ENCODE data around the gene TTLL10.
"Not testable (repeated sequence)": the region's sequence is repeated elsewhere in the genome, so short reads cannot be mapped to it uniquely, and the experiment has no call there.

TTLL10 gene

DNA sequence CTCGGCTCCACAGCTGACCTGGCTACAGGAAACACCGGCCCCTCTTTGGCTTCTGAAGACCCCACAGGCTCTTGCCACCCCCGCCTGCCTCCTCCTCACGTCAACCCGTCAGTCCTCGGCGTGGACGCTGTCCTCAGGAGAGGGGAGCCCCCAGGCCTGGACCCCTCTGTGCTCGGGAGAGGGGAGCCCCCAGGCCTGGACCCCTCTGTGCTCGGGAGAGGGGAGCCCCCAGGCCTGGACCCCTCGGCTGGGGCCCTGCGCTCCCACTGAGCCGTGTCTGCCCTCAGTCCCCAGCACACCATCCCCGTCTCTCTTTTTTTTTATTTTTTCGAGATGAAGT, 31.8 kb upstream of the TTLL10 start:
- DNase-seq, result no peak

GRCh38 chr1:1142352-1142751, 31.3 kb upstream of the TTLL10 start:
- DNase-seq, result not testable (repeated sequence)

DNA sequence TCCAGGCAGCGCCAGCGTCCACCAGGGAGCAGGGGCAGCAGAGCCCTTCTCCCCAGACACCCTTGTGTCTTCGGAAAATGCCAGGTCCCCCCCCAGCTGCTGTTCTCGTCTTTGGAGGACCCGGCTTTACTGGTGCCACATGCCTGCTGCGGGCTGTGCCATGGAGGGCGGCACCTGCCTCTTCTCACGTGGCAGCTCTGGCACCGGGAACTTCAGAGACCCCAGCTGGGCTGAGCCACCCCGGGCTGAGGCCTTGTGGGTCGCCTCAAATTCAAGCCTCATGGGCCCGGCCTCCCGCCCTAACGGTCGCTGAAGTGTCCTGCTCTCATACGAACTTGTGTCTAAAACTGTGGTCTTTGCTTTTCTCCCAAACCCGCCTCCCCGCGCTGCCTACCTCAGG, 30.8 kb upstream of the TTLL10 start:
- no peak for DNase-seq

DNA sequence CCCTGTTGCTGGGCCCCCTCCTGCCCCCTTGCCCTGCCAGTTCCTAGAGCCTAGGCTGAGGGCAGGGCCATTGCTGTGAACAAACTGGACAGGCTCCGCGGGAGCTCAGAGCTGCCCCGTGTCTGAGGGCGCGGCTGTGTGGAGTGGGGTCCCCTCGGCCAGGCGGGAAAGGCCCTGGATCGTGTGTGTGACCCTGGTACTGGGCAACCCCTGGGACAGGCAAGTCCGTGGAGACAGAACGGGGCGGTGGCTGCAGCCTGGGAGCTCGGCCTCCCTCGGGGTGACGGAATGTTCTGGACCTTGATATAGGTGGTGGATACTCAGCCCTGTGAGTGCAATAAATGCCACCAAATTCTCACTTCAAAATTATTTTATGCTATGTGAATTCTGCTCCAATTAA, 30.0 kb upstream of the TTLL10 start:
- no peak for DNase-seq

GRCh38 chr1:1144122-1144842, 29.4 kb upstream of the TTLL10 start:
- peak in 1 of 4 experiments; percentile 10 for DNase-seq

DNA sequence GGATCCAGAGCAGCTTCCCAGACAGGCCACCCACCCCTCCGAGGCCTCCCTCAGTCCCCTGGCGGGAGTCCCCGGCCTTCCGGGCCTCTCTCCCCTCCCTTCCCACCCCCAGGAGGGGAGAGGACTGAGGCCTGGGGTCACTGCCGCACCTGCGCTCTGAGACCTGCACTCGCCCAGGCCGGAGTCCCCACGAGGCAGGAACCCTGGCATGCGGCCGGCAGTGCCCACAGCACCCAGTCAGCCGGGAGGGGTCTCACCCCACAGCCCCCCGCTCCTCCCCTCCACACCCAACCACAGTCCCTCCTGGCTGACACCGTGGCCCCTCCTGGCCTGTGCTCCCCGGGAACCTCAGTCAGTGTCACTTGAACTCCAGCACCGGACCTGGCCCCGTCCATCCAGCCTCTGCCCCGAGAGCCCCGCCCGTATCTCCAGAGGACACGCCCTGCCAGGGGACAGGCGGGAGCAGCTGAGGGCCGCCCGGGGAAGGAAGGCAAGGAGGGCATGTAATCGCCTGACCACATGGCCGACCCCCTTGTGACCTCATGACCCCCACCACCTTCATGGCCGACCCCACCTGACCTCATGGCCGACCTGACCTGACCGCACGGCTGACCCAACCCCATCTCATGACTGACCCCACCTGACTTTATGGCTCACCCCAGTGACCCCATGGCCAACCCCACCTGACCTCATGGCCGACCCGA, 28.7 kb upstream of the TTLL10 start:
- DNase-seq, result no peak

- DNase-seq, result no peak
Observed at GRCh38 chr1:1145547-1145914, 28.1 kb upstream of the TTLL10 start.

DNA sequence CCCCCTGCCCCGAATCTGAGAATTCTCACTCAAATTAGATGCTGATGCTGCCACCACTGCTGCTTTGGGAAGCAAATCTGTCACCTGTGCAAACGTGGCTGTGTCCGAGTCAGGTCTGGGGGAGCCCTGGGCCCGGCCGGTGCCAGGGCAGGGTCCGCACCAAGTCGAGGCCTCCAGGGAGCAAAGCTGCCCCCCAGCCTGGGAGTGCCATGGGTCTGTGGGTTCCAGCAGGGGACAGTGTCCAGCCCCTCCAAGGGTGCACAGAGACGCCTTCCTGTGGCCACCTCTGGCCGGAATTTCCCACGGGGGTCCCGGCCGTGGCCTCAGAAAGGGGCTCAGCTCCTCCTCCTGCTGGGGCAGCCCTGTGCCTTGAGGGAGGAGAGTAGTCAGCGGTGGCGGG, 27.7 kb upstream of the TTLL10 start:
- no peak for DNase-seq

GRCh38 chr1:1146596-1146995, 27.1 kb upstream of the TTLL10 start:
- DNase-seq, result no peak

DNA sequence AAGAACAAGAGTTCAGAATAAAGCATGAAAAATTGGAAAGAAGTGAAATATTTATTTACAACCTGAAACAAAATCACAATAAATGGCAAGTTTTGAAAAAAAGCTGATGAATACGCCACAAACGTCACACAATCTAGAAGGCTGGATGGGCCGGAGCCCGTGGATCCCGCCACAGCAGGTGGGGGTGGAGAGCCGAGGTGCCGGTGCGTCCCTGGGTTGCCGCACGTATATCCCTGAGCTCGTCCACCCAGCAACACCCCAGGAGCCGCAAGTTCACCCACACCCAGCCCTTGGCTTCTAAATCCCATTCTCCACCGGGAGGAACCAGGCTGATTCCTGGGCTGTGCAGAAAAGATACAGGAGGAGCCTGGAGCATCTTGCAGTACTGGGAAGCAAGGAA, 25.6 kb upstream of the TTLL10 start:
- DNase-seq, result no peak

- no peak for DNase-seq
Observed at GRCh38 chr1:1148569-1148968, 25.1 kb upstream of the TTLL10 start.

DNA sequence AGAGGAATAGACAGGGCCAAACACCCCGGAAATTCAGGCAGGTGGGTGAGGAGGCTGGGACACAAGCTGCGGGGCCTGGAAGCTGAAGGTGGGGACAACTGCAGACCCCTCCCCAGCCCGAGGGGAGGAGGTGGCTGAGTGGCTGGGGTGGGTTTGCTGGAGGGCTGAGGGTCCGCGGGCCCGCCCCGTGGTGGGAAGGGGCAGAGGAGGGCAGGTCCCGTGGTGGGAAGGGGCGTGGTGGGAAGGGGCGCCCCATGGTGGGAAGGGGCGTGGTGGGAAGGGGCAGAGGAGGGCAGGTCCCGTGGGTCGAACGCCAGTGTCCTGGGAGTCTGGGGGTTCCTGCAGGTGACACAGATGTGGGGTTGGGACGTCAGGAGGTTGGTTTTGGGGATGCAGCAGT, 24.3 kb upstream of the TTLL10 start:
- no peak for DNase-seq

GRCh38 chr1:1150100-1150499, 23.6 kb upstream of the TTLL10 start:
- no peak for DNase-seq

DNA sequence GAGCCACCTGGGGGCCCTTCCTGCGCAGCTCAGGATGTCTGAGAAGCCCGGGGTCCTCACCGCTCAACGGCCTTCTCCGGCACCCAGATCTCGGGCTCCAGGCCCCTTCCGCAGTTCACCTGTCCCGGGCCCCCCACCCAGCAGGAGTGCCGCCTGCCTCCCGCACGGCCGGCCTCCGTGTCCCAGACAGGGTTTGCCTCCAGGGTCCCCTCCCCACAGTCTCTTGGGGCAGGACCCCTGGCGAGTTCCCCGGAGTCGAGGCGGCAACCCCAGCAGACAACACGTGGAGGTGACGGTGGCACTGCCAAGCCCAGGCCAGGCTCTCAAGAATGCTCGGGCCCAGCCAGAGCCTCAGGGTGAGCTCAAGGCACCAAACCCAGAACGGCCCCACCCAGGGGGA, 22.4 kb upstream of the TTLL10 start:
- DNase-seq, result no peak

GRCh38 chr1:1152431-1152830, 21.2 kb upstream of the TTLL10 start:
- DNase-seq, result not testable (repeated sequence)

- DNase-seq, result not testable (repeated sequence)
Observed at GRCh38 chr1:1153215-1153614, 20.5 kb upstream of the TTLL10 start.

DNA sequence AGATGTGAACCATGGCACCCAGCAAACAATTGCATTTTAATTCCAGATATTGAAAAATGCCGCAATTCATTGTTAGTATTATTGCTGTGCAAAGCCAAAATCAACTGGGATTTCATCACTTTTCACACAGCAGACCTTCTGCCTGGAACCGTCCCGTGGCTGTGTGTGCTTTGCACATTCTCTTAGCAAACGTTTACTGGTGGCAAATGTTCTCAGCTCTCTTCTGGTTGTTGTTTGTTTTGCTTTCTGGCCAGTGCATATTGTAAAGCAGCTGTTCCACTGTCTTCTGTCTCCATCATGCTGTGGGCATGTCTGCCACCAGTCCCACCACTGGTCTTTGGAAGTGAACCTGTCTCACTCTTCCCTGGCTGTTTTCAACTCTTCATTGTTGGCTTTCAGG, 19.8 kb upstream of the TTLL10 start:
- no peak for DNase-seq

DNA sequence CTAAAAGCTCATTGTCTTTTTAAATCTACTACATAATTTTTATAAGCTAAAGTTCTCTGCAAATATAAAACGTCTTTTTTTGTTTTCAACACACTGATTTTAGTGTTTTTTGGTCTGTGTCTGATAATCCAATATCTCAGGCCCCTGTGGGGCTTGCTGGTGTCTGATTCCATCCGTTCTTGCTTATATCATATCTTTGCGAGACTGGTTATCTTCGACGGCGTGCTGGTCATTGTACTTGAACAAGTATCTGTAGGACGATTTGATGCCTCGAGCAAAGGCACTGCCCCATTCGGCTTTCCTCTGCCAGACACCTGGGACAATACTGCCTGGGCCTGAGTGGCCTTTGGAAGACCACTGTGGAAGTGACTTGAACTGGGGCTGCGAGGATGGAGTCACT, 18.4 kb upstream of the TTLL10 start:
- no peak for DNase-seq

- no peak for DNase-seq
Observed at GRCh38 chr1:1156140-1157032, 17.3 kb upstream of the TTLL10 start.

GRCh38 chr1:1157033-1157365, 16.7 kb upstream of the TTLL10 start:
- DNase-seq, result no peak

GRCh38 chr1:1157426-1157913, 16.2 kb upstream of the TTLL10 start:
- peak; percentile 87 to 95 (median 94) for DNase-seq

DNA sequence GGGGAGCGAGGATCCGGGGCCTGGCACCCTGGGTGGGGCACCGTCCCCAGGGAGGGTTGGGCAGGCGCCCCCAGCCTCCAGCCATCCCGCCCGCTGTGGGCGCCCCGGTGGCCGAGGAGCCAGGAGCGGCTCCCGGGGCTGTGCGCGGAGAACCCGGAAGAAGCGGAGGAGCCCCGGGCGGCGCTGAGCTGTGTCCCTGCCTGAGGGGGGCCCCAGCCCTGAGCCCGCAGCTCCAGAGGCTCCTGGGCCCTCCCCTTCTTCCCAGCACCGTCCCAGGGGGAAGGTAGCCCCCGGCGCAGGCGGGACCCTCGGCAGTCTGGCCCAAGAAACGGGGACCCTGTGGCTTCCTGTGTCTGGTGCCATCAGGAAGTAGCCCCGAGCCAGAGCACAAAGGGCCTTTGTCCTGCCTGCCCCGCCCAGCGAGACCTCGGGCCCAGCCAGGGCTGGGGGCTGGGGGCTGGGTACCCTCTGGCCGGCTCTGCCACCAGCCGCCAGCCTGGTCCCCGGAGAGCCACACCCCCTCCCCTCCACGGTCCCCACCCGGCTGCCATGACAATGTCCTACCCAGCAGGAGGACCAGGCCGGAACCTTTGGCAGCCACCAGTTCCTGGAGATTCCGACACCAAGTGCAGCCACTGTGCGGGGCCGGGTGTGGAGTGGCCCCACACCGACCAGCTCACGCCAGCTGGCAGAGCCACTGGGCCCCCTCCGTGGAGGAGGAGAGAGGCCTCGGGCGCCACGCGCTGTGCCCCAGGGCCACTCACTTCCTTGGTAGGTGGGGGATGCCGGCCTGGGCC, 15.6 kb upstream of the TTLL10 start:
- peak; percentile 44 to 74 (median 56) for DNase-seq
